ENCODE results near the gene ABLIM1. TPM values are rescaled to one million over a fixed set of nuclear protein-coding genes. Genes with fewer than 3 reads are reported as not detected.

ABLIM1 gene
- total RNA-seq, 1 donor from 2014 or later = 144 TPM

DNA sequence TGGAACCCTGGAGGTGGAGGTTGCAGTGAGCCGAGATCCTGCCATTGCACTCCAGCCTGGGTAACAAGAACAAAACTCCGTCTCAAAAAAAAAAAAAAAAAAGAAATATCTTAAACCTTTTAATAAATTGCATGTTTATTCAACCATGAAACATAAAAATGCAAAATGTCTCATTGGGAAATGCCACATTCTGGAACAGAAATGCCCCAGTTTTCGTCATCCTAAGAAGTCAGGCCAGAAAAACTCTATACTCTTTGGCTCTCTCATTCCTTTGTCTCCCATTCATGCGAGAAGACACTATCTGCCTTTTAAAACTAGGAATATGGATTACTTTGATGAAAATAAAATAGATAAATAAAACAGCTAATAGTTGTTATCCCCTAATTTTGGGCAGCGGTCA lies 21.5 kb upstream of the ABLIM1 start:
- H3K36me3 ChIP-seq = no peaks in the 10 kb centered on the region
- H3K27ac ChIP-seq = no peak overlapping the region

GRCh38 chr10:114678820-114679219 lies 20.7 kb upstream of the ABLIM1 start:
- DNase-seq = no peak
- ATAC-seq = no peak

More for the DNA sequence above, 21.5 kb upstream of the ABLIM1 start:
- DNase-seq (no peak), ATAC-seq (no peak)
- Histone ChIP-seq H3K4me3 (no peak overlapping the region), H3K9me3 (no peaks in the 10 kb centered on the region), H3K27me3 (no peaks in the 10 kb centered on the region), H3K4me1 (peaks cover 15% of the 10 kb centered on the region)
- intact Hi-C loops (cut with DNase I) = no loop called here
- TF ChIP-seq CTCF (IDR thresholded peaks at IDR 0.05) = no peak

GRCh38 chr10:114678336-114678735 lies 20.3 kb upstream of the ABLIM1 start:
- no peaks in the 10 kb centered on the region for H3K27me3 ChIP-seq
- H3K4me1 ChIP-seq = peaks cover 6% of the 10 kb centered on the region
- H3K27ac ChIP-seq = no peak overlapping the region
- H3K36me3 ChIP-seq = no peaks in the 10 kb centered on the region
- H3K9me3 ChIP-seq = no peaks in the 10 kb centered on the region
- H3K4me3 ChIP-seq = no peak overlapping the region
- intact Hi-C loops (cut with DNase I) = no loop called here
- ATAC-seq (no peak), DNase-seq (no peak)
- TF ChIP-seq CTCF (IDR thresholded peaks at IDR 0.05) = no peak

More at GRCh38 chr10:114678820-114679219, 20.7 kb upstream of the ABLIM1 start:
- Histone ChIP-seq H3K27me3 (no peaks in the 10 kb centered on the region), H3K9me3 (no peaks in the 10 kb centered on the region), H3K36me3 (no peaks in the 10 kb centered on the region), H3K27ac (no peak overlapping the region), H3K4me3 (no peak overlapping the region), H3K4me1 (peaks cover 11% of the 10 kb centered on the region)
- no peak for TF ChIP-seq CTCF (IDR thresholded peaks at IDR 0.05)
- intact Hi-C loops (cut with DNase I) = no loop called here

GRCh38 chr10:114674346-114674745 lies 16.3 kb upstream of the ABLIM1 start:
- H3K36me3 ChIP-seq = no peaks in the 10 kb centered on the region
- TF ChIP-seq CTCF (IDR thresholded peaks at IDR 0.05) = no peak
- ATAC-seq (no peak), DNase-seq (no peak)
- H3K27me3 ChIP-seq = no peaks in the 10 kb centered on the region
- intact Hi-C loops (cut with DNase I) = no loop called here
- H3K9me3 ChIP-seq = no peaks in the 10 kb centered on the region
- no peak overlapping the region for H3K4me3 ChIP-seq
- no peak overlapping the region for H3K27ac ChIP-seq
- H3K4me1 ChIP-seq = no peaks in the 10 kb centered on the region

GRCh38 chr10:114669648-114670047 lies 11.6 kb upstream of the ABLIM1 start:
- no peak overlapping the region for H3K27ac ChIP-seq
- intact Hi-C loops (cut with DNase I) = no loop called here
- H3K9me3 ChIP-seq = no peaks in the 10 kb centered on the region
- ATAC-seq (no peak), DNase-seq (no peak)
- TF ChIP-seq CTCF (IDR thresholded peaks at IDR 0.05) = no peak
- H3K4me3 ChIP-seq = no peak overlapping the region
- no peaks in the 10 kb centered on the region for H3K27me3 ChIP-seq
- H3K4me1 ChIP-seq = no peaks in the 10 kb centered on the region
- no peaks in the 10 kb centered on the region for H3K36me3 ChIP-seq
